ENCODE data around the gene PTH2. TPM values are rescaled to one million over a fixed set of nuclear protein-coding genes. Genes with fewer than 3 reads are reported as not detected.

The PTH2 gene, protein sequence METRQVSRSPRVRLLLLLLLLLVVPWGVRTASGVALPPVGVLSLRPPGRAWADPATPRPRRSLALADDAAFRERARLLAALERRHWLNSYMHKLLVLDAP
- total RNA-seq: not detected in 2 replicates

DNA sequence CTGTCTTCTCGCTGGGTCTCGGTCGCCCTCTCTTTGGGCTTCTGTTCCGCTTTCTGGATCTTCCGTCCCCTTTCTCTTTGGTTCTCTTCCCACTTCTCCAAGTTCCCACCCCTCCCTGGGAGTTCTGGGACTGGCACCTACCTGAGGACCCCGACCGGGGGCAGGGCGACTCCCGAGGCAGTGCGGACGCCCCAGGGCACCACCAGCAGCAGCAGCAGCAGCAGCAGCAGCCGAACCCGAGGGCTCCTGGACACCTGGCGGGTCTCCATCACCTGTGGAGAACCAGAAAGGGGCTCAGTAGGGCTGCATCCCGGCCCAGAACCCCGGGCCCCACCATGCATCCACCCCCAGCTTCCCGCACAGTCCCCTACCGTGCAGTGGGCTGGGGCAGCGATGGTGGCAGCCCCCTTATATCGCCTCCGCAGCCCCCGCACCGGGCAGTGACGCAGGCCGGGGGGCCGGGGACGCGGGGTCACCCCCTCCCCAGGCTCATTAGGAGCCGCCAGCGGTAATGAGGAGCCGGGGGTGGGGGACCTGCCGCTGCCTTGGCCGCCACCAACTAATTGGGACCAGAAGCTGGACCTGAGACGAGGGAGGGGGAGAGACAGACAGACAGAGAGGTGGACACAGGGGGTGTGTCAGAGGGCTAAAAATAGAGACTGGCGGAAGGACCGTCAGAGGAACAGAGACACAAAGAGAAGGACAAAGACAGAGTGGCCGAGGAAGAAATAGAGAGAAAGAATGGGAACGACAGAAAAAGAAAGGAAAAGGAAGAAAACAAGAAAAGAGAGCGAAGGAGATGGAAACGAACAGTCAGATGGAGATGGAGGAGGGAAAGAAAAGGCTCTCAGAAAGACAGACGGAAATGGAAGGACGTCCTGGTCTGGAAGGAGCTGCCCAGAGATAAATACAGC lies at the start of gene PTH2:
PTH2 (minus strand) TSS at position 371 of the 914 bp plus-strand sequence; CDS start at position 269, 102 bp downstream.

GRCh38 chr19:49453013-49453756 lies 29.9 kb upstream of the PTH2 start, which contains the start of gene ALDH16A1:
ALDH16A1 (plus strand) TSS chr19:49453225; CDS start chr19:49453332, 107 bp downstream.

GRCh38 chr19:49451430-49452181 lies 28.4 kb upstream of the PTH2 start, which contains the start of gene PIH1D1:
PIH1D1 (minus strand) TSS chr19:49451814; CDS start chr19:49451574, 240 bp downstream.

GRCh38 chr19:49441210-49441959 lies 18.1 kb upstream of the PTH2 start, which contains the start of gene SLC17A7:
SLC17A7 (minus strand) TSS chr19:49441527; CDS start chr19:49441379, 148 bp downstream.

GRCh38 chr19:49425178-49425577 lies 1.9 kb upstream of the PTH2 start, which contains the start of gene GFY:
GFY (plus strand) TSS chr19:49425388; CDS start chr19:49426431, 1,043 bp downstream.

DNA sequence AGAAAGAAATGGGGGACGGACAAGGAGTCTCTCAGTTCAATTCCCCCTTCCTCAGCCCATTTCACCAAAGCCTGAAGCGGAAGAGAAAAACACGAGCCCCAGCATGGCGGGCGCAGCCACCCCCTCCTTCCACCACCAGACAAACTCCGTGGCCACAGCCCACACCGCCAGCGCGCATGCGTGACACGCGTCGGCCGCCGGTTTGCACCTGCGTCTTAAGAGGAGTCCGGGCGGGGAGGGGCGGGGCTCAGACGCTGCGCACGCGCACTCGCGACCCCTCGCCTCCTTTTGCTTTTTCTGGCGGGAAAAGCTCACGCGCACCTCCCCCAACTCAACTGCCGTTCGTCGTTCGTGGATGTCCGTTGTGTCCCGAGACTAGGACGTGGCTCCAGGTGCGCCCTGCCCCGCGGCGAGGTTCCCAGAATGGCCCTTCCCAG lies 35.3 kb downstream of the PTH2 start, which contains the start of gene KASH5:
KASH5 (plus strand) TSS at position 314 of the 437 bp plus-strand sequence. CDS start 2,635 bp downstream, outside the sequence.

Other genes starting within 250 kb of the PTH2 start
- not detected in 2 replicates for gene SLC6A16, start 98.2 kb downstream of the PTH2 start, total RNA-seq
- not detected in 2 replicates for gene CD37, start 88.0 kb downstream of the PTH2 start, total RNA-seq
- gene TEAD2, start 61.0 kb downstream of the PTH2 start, total RNA-seq: 36.0 and 38.9 TPM in 2 replicates
- 0.29 TPM in 1 of 2 replicates, not detected in the other for gene DKKL1, start 59.6 kb downstream of the PTH2 start, total RNA-seq
- gene KASH5, start 35.2 kb downstream of the PTH2 start, total RNA-seq: not detected in 2 replicates
- gene GFY, start 1.9 kb upstream of the PTH2 start, total RNA-seq: not detected in 2 replicates
- not detected in 2 replicates for gene SLC17A7, start 18.1 kb upstream of the PTH2 start, total RNA-seq
- gene PIH1D1, start 28.4 kb upstream of the PTH2 start, total RNA-seq: 93.2 and 112 TPM in 2 replicates
- 27.1 and 38.6 TPM in 2 replicates for gene ALDH16A1, start 29.8 kb upstream of the PTH2 start, total RNA-seq
- 6.2 and 10.1 TPM in 2 replicates for gene FLT3LG, start 50.8 kb upstream of the PTH2 start, total RNA-seq
- 2,357 and 3,559 TPM in 2 replicates for gene RPL13A, start 64.2 kb upstream of the PTH2 start, total RNA-seq
- gene RPS11, start 73.0 kb upstream of the PTH2 start, total RNA-seq: 3,022 and 4,072 TPM in 2 replicates
- 37.0 and 60.0 TPM in 2 replicates for gene FCGRT, start 89.2 kb upstream of the PTH2 start, total RNA-seq
- gene RCN3, start 104.6 kb upstream of the PTH2 start, total RNA-seq: 271 and 307 TPM in 2 replicates
- 76.1 and 83.6 TPM in 2 replicates for gene NOSIP, start 157.1 kb upstream of the PTH2 start, total RNA-seq
- gene PRRG2, start 157.9 kb upstream of the PTH2 start, total RNA-seq: 0.71 TPM in 1 of 2 replicates, not detected in the other
- gene PRR12, start 167.7 kb upstream of the PTH2 start, total RNA-seq: 3.9 and 4.0 TPM in 2 replicates
- gene RRAS, start 216.7 kb upstream of the PTH2 start, total RNA-seq: 111 and 138 TPM in 2 replicates
- 22.9 and 30.3 TPM in 2 replicates for gene SCAF1, start 218.8 kb upstream of the PTH2 start, total RNA-seq
- 61.7 and 64.0 TPM in 2 replicates for gene IRF3, start 242.4 kb upstream of the PTH2 start, total RNA-seq
- 25.7 and 36.3 TPM in 2 replicates for gene BCL2L12, start 242.5 kb upstream of the PTH2 start, total RNA-seq

All from myometrial cell (primary cell).